IMR-90 (cell line): ENCODE results near the gene ATRNL1.

Source experiments
- CTCF ChIP-seq: conservative IDR thresholded peaks from 2 replicates; pipeline ENCODE4 v1.5.1; 2012; ENCODE audit warnings: mild to moderate bottlenecking, low read depth, low read length, improper control_type of control experiment
- TF ChIP-seq, protein P1 (sequence below): fragments of 150-350 bp; IDR thresholded peaks from 2 replicates; pipeline ENCODE4 v1.6.1; 2017; ENCODE audit warnings: mild to moderate bottlenecking, antibody characterized with exemption, low read length, low read depth

GRCh38 chr10:115856580-115856979 lies 763.4 kb downstream of the ATRNL1 start:
- no peak for TF ChIP-seq CTCF
- TF ChIP-seq, protein P1, sequence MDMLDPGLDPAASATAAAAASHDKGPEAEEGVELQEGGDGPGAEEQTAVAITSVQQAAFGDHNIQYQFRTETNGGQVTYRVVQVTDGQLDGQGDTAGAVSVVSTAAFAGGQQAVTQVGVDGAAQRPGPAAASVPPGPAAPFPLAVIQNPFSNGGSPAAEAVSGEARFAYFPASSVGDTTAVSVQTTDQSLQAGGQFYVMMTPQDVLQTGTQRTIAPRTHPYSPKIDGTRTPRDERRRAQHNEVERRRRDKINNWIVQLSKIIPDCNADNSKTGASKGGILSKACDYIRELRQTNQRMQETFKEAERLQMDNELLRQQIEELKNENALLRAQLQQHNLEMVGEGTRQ, result no peak
